Mammary epithelial cell (primary cell): ENCODE measurements around the gene CLTB.

Source experiments
- CTCF ChIP-seq, 2 donors: IDR thresholded peaks in 1 of 2; conservative IDR thresholded peaks in 1 of 2; 2 replicates each; pipeline ENCODE4 v1.5.1; 2011 to 2012; ENCODE audit warnings: inconsistent platforms in 2 of 2, low read length in 2 of 2, mild to moderate bottlenecking in 2 of 2, control low read depth in 1 of 2, low read depth in 1 of 2; ENCODE audit not compliant: insufficient read depth in 1 of 2; ENCODE audit errors: extremely low read depth in 1 of 2
- EZH2 ChIP-seq: IDR thresholded peaks from 2 replicates; pipeline ENCODE4 v1.6.1; 2012; ENCODE audit warnings: low read length, inconsistent platforms, borderline replicate concordance

GRCh38 chr5:176416965-176417364 lies 626 bp upstream of the CLTB start:
- TF ChIP-seq CTCF (conservative IDR thresholded peaks at IDR 0.05 in 1 of 2, IDR thresholded peaks at IDR 0.05 in 1 of 2; ENCODE audit: extremely low read depth in 1 of 2, insufficient read depth in 1 of 2, low read depth in 1 of 2, low read length in 2 of 2): no peak
- no peak for TF ChIP-seq EZH2
